ENCODE data around the gene DNAAF8.
A peak's percentile ranks its signal among the peaks of the same experiment; 100 is the strongest.

Gene DNAAF8

DNA sequence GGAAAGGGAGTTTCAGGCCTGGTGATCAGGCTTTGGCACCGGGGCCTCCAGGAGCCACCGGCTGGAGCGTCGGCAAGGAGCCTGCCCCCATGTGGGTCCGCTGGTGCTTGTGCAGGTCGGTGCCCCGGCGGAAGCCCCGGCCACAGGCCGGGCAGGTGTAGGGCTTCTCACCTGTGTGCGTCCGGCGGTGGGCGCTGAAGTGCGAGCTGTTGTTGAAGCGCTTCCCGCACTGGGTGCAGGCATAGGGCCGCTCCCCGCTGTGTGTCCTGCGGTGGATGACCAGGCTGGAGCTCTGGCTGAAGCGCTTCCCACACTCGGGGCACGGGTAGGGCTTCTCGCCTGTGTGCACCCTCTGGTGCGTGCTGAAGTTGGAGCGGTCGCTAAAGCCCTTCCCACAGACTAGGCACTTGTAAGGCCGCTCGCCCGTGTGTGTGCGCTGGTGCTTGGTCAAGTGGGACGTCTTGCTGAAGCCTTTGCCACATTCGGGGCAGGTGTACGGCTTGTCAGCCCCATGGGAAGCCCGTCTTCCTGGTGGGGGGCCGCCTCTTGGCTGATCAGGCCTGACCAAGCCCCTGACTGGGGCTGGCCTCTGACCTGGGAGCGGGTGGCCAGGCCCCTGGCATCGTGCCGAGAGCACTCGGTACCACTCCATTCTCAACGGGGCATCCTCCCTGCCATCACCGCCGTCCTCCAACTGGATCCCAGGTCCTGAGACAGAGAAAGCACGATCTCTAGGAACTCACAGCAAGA, 18.2 kb downstream of the DNAAF8 start:
- DNase-seq (ENCODE audit: low spot score), result no peak

DNA sequence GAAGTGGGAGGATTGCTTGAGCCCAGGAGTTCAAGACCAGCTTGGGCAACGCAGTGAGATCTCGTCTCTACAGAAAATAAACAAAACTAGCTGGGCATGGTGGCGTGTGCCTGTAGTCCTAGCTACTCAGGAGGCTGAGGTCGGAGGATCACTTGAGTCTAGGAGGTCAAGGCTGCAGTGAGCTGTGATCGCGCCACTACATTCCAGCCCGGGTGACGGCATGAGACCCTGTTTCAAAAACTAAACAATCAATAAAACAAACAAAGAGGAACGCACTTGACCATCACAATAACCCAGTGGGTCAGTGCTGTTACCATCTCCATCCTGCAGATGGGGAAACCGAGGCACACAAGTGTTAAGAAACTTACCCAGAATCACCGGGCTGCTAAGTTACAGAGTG, 18.9 kb downstream of the DNAAF8 start:
- DNase-seq (ENCODE audit: low spot score), result no peak

DNA sequence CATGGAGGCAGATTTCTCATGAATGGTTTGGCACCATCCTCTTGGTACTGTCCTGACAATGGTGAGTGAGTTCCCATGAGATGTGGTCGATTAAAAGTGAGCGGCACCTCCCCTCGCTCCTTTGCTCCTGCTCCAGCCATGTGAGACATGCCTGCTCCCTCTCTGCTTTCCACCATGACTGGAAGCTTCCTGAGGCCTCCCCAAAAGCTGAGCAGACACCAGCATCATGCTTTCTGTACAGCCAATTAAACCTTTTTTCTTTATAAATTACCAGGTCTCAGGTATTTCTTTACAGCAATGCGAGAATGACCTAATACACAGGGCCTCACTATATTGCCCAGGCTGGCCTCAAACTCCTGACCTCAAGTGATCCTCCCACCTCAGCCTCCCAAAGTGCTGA, 20.5 kb downstream of the DNAAF8 start:
- DNase-seq (ENCODE audit: low spot score), result no peak

DNA sequence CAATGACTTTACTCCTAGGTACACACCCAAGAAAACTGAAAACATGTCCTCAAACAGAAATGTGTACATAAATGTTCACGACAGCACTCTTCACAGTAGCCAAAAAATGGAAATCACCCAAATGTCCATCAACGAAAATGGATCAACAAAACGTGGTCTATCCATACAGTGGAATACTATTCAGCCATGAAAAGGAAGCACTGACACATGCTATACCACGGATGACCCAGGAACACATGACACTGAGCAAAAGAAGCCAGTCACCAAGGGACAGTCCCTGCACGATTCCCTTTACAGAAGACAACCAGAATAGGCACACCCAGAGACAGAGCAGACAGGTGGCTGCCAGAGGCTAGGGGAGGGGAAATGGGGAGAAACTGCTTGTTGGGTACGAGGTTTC, 21.4 kb downstream of the DNAAF8 start:
- DNase-seq (ENCODE audit: low spot score), result no peak

DNA sequence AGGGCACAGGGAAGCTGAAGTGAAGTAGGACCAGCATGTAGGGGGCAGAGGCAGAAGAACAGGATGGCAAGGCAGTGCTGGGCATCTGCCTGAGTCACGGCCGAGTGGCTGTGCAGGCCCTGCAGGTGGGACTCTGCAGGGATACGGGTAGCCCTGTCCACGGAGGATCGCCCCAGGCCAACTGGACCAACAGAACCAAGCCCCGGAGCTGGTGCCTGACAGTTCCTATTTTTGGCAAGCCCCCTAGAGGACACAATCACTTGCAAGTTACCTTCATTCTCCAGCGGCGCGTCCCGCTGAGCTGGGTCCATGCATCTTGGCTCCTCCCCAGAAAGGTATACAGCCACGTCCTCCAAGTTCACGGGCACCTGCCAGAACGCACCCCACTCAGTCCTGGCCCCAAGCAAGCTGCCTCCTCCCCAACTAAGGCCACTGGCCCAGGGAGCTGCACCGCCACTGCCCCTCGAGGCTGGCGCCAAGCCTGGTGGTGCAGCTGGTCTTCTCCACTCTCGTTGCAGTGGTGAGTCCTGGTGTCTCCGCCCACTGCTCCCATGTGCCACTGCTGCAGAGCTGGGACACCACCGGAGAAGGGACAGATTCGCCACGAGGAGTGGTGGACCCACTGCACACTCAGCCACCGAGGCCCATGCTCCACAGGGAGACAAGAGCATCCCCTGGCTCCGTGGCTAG, 26.0 kb downstream of the DNAAF8 start:
- no peak for DNase-seq (ENCODE audit: low spot score)

DNA sequence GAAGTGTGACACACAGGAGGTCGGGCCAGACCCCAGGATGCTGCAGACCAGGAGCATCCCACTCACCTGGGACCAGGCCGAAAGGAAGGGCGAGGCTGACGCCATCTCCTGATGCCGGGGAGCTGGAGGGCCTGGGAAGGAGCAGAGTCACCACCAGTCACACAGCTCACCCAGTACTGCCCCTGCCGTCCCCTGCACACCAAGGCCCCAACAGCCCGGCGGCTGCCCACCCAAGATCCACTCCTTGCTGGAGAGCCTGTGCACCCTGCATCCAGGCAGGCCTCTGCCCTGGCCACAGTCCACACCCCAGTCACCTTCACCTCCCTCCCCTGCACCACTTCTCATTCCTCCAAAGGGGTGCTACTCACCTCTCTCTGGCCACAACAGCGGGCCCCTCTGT, 27.9 kb downstream of the DNAAF8 start:
- no peak for DNase-seq (ENCODE audit: low spot score)

DNA sequence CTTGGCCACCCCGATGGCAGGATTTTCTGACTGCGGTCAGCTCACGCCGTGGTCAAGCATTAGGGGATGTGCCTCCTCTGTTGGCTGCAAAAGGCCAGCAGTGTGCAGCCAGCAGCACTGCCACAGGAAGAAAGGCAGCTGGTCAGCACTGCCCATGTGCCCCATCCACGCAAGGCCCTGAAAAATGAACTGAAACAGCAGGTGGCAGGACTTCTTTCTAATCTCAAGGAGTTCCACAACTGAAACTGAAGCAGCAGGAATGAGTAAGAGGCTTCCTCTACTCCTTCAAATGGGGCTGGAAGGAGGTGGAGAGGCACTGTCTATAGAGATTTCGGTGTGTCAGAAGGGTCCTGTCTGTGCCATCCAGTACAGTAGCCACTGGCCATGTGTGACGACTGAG, 29.5 kb downstream of the DNAAF8 start:
- no peak for DNase-seq (ENCODE audit: low spot score)

DNA sequence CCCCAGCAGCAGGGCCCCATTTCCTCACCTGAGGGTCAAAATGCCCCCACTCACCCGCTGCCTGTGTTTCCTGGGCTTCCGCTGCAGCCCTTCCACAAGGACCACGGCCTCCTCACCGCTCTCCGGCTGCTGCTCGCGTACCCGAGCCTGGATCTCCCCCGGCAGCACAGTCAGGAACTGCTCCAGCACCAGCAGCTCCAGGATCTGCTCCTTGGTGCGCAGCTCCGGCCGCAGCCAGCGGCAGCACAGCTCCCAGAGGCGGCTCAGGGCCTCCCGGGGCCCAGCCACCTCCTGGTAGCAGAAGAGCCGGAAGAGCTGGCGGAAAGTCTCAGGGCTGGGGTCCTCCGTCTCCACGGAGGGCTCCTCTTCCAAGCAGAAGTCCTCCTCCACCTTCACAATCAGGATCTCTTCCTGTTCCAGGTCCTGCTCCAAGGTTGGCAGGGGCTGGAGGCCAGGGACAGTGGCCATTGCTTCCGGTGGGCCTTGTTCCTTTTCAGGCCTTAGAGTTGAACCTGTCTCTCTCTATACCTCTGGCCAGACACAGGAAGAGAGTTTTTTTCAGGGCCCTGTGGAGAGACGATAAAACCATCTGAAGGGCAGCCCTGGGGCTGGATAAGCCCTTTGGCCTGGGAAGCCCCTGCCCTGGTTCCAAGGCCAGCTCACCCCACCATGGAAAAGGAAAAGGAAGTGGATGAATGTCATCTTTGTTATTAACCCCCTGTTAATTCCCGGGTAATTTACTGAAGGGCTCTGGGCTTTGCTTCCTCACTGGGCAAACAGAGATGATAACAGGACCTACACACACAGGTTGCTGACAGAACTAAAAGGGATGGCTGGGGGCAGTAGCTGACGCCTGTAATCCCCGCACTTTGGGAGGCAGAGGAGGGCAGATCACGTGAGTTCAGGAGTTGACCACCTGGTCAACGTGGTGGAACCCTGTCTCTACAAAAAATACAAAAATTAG, 31.5 kb downstream of the DNAAF8 start:
- no peak for DNase-seq (ENCODE audit: low spot score)

DNA sequence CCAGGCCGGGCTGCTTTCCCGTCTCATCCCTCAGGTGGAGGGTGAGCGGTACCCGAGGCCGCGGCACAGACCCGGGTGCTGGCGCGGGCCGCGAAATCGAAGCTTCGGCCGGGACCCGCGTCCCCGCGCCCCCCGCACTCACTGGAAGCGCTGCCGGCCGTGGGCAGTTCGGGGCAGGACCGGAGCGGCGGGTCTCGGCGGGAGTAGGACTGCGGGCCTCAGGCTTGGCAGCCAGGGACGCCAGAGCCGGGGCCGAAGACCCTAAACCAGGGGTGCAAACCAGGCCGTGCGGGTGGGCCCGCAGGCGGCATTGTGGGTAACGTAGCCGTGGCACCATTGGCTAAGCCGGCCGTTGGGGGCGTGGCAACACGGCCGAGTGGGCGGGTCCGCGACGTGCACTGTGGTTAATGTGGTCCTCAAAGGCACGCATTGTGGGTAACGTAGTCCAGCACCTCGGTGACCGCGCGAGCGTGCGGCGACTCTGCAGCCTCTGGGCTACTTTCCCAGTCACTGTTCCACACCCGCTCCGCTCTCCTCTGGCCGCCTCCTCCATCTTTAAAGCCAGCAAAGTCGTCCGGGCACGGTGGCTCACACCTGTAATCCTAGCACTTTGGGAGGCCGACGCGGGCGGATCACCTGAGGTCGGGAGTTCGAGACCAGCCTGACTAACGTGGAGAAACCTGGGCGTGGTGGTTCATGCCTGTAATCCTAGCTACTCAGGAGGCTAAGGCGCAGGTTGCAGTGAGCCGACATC, 32.7 kb downstream of the DNAAF8 start, which contains the start of gene ZNF500:
ZNF500 (minus strand) TSS at position 288 of the 754 bp plus-strand sequence. CDS start 1,184 bp downstream, outside the sequence.
- DNase-seq (ENCODE audit: low spot score), result peak; percentile 95

DNA sequence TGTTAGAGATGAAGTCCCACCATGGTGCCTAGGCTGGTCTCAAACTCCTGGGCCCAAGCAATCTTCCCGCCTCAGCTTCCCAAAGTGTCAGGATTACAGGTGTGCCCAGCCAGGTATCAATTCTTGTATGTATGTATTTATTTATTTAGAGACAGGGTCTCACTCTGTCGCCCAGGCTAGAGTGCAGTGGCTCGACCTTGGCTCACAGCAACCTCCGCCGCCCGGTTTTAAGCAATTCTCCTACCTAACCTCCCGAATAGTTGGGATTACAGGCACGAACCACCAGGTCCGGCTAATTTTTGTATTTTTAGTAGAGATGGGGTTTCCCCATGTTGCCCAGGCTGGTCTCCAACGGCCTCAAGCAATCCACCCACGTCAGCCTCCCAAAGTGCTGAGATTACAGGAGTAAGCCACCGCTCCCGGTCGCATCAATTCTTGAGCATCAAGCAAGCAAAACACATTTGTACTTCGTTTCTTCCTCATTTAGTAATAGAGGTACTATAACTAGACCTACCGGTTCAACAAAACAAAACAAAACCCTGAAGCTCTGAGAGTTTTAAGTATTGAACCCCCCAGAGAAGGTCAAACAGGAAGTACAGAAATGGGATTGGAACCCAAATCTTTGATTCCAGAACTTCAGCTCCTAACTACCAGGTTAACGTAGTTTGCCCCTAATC, 33.7 kb downstream of the DNAAF8 start:
- no peak for DNase-seq (ENCODE audit: low spot score)

DNA sequence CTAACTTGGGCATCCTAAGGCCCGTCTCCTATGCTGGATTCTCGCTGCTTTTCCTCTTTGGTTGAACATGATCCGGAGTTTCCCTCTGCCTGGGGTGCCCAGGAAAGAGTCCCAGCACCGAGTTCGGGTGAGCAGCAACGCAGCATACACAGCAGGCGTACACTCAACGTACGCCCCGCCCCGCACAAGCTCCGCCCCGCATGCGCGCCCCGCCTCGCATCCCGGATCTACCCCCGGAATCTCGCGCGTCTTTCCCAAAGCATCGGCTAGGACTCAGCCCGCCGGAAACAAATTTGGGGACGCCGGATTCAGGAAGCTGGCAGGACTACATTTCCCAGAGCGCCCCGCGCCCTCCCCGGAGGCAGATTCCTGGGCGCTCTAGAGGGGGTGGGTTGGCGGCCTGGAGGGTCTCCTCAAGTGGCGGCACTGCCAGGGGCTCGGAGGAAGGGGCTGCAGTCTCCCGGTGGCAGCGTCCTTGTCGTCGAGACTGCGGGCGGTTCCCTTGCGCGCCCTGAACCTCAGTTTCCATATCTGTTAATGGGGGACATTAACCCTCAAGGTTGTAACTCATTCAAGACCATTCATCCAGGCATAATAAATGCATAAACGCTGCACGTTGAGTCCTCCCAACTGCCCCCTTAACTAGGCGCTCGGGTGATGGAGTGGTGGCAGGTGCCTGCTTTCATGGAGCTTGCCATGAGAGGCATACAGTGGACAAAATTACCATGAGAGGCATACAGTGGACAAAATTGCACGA, 34.4 kb downstream of the DNAAF8 start:
- peak; percentile 94 for DNase-seq (ENCODE audit: low spot score)

DNA sequence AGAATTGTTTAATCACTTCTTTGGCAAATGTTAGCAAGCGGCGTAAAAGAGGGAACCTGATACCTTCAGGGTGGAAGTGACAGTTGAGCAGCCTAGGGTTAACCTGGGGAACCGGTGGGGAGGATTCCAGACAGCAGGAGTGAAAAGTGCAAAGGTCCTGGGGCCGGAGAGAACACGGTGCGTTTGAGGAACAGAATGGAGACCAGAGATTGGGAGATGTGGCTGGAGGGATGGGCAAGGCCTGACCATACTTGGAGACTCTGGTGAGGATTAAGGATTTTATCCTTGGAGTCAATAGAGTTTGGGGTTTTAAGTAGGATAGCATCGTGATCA, 34.9 kb downstream of the DNAAF8 start:
- DNase-seq (ENCODE audit: low spot score), result no peak

DNA sequence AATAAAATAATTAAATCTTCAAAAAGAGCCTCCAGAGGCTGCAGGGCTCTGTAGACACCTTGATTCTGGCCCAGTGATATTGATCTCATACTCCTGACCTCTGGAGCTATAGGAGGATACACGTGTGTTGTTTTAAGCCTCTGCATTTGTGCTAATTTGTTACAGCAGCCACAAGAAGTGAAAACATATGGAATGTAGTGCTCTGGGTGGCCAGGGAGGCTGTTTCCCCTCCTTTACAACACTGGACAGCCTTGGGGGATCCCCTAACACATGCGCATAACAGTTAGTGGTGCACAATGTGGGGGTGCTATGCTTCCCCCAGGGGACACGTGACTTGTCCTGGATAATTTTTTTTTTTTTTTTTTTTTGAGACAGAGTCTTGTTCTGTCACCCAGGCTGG, 37.3 kb downstream of the DNAAF8 start:
- DNase-seq (ENCODE audit: low spot score), result no peak

DNA sequence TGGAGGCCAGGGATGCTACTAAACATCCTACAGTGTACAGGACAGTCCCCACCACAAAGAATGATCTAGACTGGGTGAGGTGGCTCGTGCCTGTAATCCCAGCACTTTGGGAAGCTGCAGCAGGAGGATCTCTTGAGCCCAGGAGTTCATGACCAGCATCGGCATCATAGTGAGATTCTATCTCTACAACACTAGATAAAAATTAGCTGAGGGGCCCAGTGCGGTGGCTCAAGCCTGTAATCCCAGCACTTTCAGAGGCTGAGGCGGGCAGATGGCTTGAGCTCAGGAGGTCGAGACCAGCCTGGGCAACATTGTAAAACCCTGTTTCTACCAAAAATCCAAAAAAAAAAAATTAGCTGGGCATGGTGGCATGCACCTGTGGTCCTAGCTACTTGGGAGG, 38.0 kb downstream of the DNAAF8 start:
- no peak for DNase-seq (ENCODE audit: low spot score)

DNA sequence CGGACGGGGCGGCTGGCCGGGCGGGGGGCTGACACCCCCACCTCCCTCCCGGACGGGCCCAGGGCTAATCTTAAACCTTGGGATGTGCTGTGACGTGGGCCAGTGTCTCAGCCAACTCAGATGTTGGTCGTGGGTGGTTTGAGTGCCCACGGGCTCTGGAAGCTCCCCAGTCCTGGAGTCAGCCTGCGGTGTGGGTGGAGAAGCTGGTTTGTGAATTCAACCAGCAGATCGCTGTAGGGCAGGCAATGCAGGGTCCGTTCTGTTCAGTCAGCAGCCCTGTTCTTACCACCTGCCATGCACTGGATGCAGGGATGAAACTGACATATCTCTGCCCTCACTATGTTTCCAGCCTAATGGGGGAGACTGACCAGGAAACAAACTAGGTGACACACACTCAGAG, 40.7 kb downstream of the DNAAF8 start:
- DNase-seq (ENCODE audit: low spot score), result no peak

DNA sequence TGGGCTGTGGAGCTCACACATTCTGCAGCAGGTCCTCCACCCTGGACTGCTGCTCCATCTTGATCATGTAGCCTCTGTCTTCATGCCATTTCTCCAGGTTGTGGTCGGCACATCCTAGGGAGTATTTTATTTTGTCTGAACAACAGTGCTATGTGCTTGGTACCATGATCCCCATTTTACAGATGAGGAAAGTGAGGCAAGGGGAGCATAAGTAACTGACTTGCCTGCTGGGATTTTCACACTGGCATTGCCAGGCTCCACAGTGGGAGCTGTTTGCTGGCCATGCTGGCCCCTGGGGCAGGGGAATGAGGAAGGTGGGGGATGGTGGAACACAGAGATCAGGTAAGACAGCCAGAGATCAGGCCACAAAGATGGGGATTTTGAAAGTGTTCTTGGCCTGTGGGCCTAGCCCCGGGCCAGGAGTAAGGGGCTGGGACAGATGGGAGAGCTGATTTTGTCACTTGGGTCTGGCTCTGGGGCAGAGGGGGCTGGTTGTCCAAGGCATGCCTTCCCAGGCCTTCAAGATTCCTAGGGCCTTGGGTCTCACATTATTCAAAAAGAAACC, 41.9 kb downstream of the DNAAF8 start:
- no peak for DNase-seq (ENCODE audit: low spot score)

DNA sequence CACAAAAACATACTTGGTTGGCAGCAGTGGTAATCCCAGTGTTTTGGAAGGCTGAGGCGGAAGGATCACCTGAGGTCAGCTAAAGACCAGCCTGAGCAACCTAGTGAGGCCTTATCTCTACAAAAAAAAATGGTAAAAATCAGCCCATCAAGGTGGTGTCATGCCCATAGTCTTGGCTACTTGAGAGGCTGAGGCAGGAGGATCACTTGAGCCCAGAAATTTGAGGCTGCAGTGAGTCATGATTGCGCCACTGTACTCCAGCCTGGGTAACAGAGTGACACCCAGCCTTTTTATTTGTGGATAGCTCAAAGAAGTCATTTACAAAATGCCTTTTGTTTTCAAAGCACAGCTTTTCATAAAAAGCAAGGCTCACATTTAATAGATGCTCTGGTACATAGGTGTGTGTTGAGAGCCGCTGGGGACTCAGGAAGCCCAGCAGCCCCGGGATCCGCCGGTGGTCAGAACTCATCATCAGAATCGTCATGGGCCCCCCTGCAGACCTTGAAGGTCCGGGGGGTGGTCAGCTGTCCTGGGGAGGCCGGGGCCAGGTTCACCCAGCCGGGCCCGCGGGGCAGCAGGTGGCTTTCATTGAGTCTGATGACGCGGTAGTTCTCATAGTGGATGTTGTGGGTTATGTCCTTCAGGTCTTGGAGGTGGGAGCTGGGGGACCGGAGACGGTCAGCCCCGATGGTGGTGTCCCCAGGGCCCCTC, 43.2 kb downstream of the DNAAF8 start:
- DNase-seq (ENCODE audit: low spot score), result no peak

DNA sequence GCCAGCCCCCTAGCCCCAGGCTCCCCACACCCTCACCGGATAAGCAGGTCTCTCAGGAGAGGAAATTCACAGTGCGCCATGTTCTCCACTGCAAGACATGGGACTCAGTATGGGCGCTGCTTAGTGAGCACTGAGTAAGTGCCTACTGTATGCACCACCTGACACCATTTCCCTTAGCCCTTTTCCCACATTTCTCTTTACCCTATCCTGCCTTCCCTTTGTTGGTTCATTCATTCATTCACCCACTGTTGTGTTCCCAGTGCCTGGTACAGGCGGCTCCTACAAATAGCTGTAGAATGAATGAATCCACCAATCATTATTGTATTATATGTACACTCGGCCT, 43.7 kb downstream of the DNAAF8 start:
- no peak for DNase-seq (ENCODE audit: low spot score)

DNA sequence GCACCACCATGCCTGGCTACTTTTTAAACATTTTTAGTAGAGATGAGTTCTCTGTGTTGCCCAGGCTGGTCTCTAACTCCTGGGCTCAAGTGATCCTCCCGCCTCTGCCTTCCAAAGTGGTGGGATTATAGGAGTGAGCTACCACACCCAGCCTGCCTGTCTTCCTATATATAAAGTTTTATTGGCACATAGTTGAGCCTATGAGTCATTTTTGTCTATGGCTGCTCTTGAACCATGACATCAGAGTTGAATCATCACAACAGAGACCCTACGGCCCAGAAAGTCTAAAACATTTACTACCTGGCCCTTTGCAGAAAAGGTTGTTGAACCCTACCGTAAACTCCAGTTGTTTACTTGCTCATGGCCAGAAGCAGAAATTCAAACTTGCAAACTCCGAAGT, 45.9 kb downstream of the DNAAF8 start:
- no peak for DNase-seq (ENCODE audit: low spot score)
